Prostate gland (tissue), 2 donors: ENCODE results near the gene KRT80.

Experiments
- POLR2AphosphoS5 ChIP-seq: sonication (generic); formaldehyde crosslinking; IDR thresholded peaks from one replicate; pipeline ENCODE4 v1.6.1; 2017; ENCODE audit warnings: antibody characterized with exemption
- TF ChIP-seq, protein P1 (sequence below), 4 experiments: fragments of 200-600 bp in 2 of 4; fragments of 450-650 bp in 2 of 4; sonication (generic) in 2 of 4; IDR thresholded peaks; 1 replicate in 3 of 4; 2 replicates in 1 of 4; pipeline ENCODE4 v1.5.1; 2016 to 2019; ENCODE audit warnings: antibody characterized with exemption in 4 of 4, mild to moderate bottlenecking in 2 of 4, moderate library complexity in 2 of 4

GRCh38 chr12:52173526-52173925, 18.3 kb downstream of the KRT80 start:
- no peak for TF ChIP-seq POLR2AphosphoS5
- TF ChIP-seq, protein P1, sequence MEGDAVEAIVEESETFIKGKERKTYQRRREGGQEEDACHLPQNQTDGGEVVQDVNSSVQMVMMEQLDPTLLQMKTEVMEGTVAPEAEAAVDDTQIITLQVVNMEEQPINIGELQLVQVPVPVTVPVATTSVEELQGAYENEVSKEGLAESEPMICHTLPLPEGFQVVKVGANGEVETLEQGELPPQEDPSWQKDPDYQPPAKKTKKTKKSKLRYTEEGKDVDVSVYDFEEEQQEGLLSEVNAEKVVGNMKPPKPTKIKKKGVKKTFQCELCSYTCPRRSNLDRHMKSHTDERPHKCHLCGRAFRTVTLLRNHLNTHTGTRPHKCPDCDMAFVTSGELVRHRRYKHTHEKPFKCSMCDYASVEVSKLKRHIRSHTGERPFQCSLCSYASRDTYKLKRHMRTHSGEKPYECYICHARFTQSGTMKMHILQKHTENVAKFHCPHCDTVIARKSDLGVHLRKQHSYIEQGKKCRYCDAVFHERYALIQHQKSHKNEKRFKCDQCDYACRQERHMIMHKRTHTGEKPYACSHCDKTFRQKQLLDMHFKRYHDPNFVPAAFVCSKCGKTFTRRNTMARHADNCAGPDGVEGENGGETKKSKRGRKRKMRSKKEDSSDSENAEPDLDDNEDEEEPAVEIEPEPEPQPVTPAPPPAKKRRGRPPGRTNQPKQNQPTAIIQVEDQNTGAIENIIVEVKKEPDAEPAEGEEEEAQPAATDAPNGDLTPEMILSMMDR (IDR thresholded peaks at IDR 0.05): no peak
